CD8-positive, alpha-beta memory T cell (primary cell): Measurements from ENCODE around the gene CELF4. TPM values are rescaled to one million over a fixed set of nuclear protein-coding genes. Genes with fewer than 3 reads are reported as not detected.
A peak's percentile ranks its signal among the peaks of the same experiment; 100 is the strongest.

ENCODE experiments used
- CTCF ChIA-PET: fragments of 350-600 bp; sonication (Branson Sonifier 250); formaldehyde crosslinking; loops from one replicate; lab custom pipeline; 2021; ENCODE audit warnings: antibody characterized with exemption; lab: Charles Lee
- POLR2A ChIA-PET: fragments of 350-600 bp; sonication (Branson Sonifier 250); formaldehyde crosslinking; loops from one replicate; lab custom pipeline; 2021; ENCODE audit warnings: antibody characterized with exemption; lab: Charles Lee
- DNase-seq, 5 donors: peaks; one replicate each; pipeline versions ENCODE4 v3.0.0 to v3.0.0-alpha.2; 2020 to 2022; ENCODE audit warnings: mixed read lengths in 1 of 5
- H3K27ac ChIP-seq: one replicate; pipeline ENCODE4 v1.7.0; 2013; ENCODE audit warnings: low read depth, mild to moderate bottlenecking, low read length, moderate library complexity
- H3K27me3 ChIP-seq: 2 replicates; pipeline ENCODE4 v1.7.0; 2013; ENCODE audit warnings: low read length, mild to moderate bottlenecking; ENCODE audit not compliant: insufficient read depth, poor library complexity, severe bottlenecking
- H3K36me3 ChIP-seq: 2 replicates; pipeline ENCODE4 v1.7.0; 2013; ENCODE audit warnings: mild to moderate bottlenecking, low read length, moderate library complexity; ENCODE audit not compliant: insufficient read depth
- H3K4me1 ChIP-seq: 2 replicates; pipeline ENCODE4 v1.7.0; 2013; ENCODE audit warnings: mild to moderate bottlenecking, low read length, moderate library complexity; ENCODE audit not compliant: insufficient read depth
- H3K4me3 ChIP-seq: 2 replicates; pipeline ENCODE4 v1.7.0; 2013; ENCODE audit warnings: mild to moderate bottlenecking, low read length
- H3K9me3 ChIP-seq: 2 replicates; pipeline ENCODE4 v1.7.0; 2013; ENCODE audit warnings: mild to moderate bottlenecking, low read length
- H3K27ac Mint-ChIP-seq, 8 donors: one replicate each; pipeline ENCODE4 v1.8.0; 2020 to 2021; ENCODE audit warnings: mixed read lengths in 8 of 8, mild to moderate bottlenecking in 6 of 8, inconsistent platforms in 3 of 8, moderate library complexity in 3 of 8
- H3K27me3 Mint-ChIP-seq, 2 donors: one replicate each; pipeline ENCODE4 v1.8.0; 2020 to 2021; ENCODE audit warnings: mixed read lengths in 2 of 2, mild to moderate bottlenecking in 1 of 2, moderate library complexity in 1 of 2
- H3K36me3 Mint-ChIP-seq, 3 donors: one replicate each; pipeline ENCODE4 v1.8.0; 2020 to 2021; ENCODE audit warnings: mixed read lengths in 3 of 3, inconsistent platforms in 1 of 3, mild to moderate bottlenecking in 1 of 3
- H3K4me1 Mint-ChIP-seq, 3 donors: one replicate each; pipeline ENCODE4 v1.8.0; 2020 to 2021; ENCODE audit warnings: mixed read lengths in 3 of 3, inconsistent platforms in 1 of 3, mild to moderate bottlenecking in 1 of 3
- H3K4me3 Mint-ChIP-seq, 7 donors: one replicate each; pipeline ENCODE4 v1.8.0; 2020 to 2021; ENCODE audit warnings: mixed read lengths in 7 of 7, mild to moderate bottlenecking in 6 of 7, moderate library complexity in 4 of 7, inconsistent platforms in 2 of 7
- H3K9me3 Mint-ChIP-seq, 5 donors: one replicate each; pipeline ENCODE4 v1.8.0; 2020 to 2022; ENCODE audit warnings: mixed read lengths in 5 of 5, mild to moderate bottlenecking in 3 of 5, moderate library complexity in 2 of 5, inconsistent platforms in 1 of 5
- polyA plus RNA-seq: library from polyadenylated mRNA; unstranded; fragments of 300-500 nt; fragmentation: Illumina TruSeq; gene quantifications from one replicate; pipeline ENCODE4 v1.2.3, GENCODE V29; 2021
- total RNA-seq, 2 experiments: library from RNA; stranded (reverse); gene quantifications; one replicate each; pipeline ENCODE4 v1.2.3, GENCODE V29; 2021

CELF4 gene
- total and polyA plus RNA-seq, 3 experiments from 2014 or later = not detected

DNA sequence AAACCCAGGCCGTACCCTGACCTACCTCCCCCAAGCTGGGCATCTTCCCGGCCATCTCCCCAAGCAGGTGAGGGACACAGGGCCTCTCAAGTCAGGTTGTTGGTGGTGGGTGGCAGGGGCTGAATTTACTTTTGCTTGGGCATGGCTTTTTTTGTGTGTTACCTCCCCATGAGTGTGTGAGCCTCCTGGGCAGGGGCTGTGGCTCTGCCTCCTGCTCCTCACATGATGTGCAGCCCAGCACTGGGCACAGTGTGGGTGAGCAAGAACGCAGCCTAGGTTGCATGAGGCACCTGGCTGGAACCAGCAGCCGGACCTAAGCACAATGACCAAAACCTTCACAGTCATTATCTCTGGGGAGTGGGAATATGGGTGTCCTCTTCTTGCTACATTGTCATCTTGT, 22.3 kb downstream of the CELF4 start:
- no peak overlapping the region for H3K4me3 ChIP-seq
- no peaks in the 10 kb centered on the region for H3K36me3 ChIP-seq
- ChIA-PET POLR2A (no interaction called here), CTCF (no interaction called here)
- H3K9me3 ChIP-seq = no peaks in the 10 kb centered on the region
- H3K27ac ChIP-seq = no peak overlapping the region
- H3K36me3 Mint-ChIP-seq = no peaks in the 10 kb centered on the region
- H3K9me3 Mint-ChIP-seq = peaks cover 0 to 4% (median 0%) of the 10 kb centered on the region in 5 donors
- no peaks in the 10 kb centered on the region for H3K4me1 ChIP-seq
- H3K4me3 Mint-ChIP-seq = no peak overlapping the region
- H3K27ac Mint-ChIP-seq = no peak overlapping the region
- no peaks in the 10 kb centered on the region for H3K27me3 ChIP-seq
- H3K4me1 Mint-ChIP-seq = peaks cover 0 to 2% (median 0%) of the 10 kb centered on the region in 3 donors
- H3K27me3 Mint-ChIP-seq = peaks cover 24 to 25% of the 10 kb centered on the region in 2 donors
- DNase-seq = no peak

DNA sequence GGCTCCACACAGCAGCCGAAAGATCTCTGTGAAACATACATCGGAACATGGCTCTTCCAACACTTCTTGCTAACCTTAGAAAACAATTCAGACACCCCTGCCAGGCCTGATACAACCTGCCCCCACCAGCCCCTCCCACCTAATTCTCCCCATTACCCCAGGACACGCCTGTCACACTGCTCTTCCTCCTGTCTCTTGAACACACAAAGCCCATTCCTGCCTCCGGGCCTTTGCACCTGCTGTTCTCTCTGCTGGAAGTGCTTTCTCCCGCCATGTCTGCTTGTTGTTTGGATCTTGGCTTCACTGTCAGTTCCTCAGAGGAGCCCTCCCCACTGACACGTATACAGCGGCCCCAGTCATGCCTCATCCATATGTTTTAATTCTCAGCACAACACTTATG, 24.1 kb downstream of the CELF4 start:
- Mint-ChIP-seq H3K27ac (no peak overlapping the region), H3K27me3 (peaks cover 22 to 28% of the 10 kb centered on the region in 2 donors), H3K4me3 (no peak overlapping the region), H3K9me3 (peaks cover 0 to 2% (median 0%) of the 10 kb centered on the region in 5 donors), H3K4me1 (peaks cover 0 to 5% (median 0%) of the 10 kb centered on the region in 3 donors), H3K36me3 (no peaks in the 10 kb centered on the region)
- ChIA-PET CTCF (no interaction called here), POLR2A (no interaction called here)
- Histone ChIP-seq H3K27ac (no peak overlapping the region), H3K9me3 (no peaks in the 10 kb centered on the region), H3K36me3 (no peaks in the 10 kb centered on the region), H3K4me3 (no peak overlapping the region), H3K27me3 (no peaks in the 10 kb centered on the region), H3K4me1 (no peaks in the 10 kb centered on the region)
- DNase-seq = no peak

DNA sequence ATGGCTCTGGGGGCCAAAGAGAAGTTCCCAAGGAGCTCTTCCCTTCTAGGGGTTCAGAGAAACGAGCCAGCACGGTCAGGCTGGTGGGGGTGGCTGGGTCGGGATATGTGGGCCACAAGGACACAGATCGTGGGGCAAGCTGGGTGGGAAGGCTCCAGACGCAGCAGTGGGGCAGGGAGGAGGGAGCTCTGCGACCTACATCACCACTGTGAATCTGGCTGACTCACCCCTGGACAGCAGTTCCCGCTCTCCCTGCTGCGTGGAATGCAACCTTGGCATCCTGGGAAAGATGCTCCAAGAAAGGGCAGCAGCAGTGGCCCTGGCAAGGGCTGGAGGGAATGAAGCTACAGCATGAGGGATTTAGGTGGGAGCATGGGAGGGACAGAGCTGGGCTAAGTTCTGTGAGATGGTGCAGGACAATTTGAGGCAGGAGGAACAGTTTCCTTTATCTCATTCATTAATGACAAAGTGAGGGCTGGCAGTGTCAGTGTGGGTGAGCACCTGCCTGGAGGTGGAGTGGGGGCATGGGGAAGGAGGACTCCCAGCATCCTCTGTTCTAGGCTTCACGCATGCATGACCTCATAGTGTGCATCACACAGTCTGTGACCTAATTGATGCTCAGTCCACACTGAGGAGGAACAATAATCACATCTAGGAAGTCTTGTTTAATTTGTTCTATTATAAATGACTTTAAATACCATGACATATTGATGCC, 25.0 kb downstream of the CELF4 start:
- Mint-ChIP-seq H3K4me1 (peaks cover 0 to 5% (median 0%) of the 10 kb centered on the region in 3 donors), H3K27ac (no peak overlapping the region), H3K4me3 (no peak overlapping the region), H3K36me3 (no peaks in the 10 kb centered on the region), H3K9me3 (peaks cover 0 to 2% (median 0%) of the 10 kb centered on the region in 5 donors), H3K27me3 (peaks cover 22 to 28% of the 10 kb centered on the region in 2 donors)
- Histone ChIP-seq H3K27ac (no peak overlapping the region), H3K4me3 (no peak overlapping the region), H3K27me3 (no peaks in the 10 kb centered on the region), H3K4me1 (no peaks in the 10 kb centered on the region), H3K9me3 (no peaks in the 10 kb centered on the region), H3K36me3 (no peaks in the 10 kb centered on the region)
- POLR2A ChIA-PET = no interaction called here
- CTCF ChIA-PET = no interaction called here
- DNase-seq = no peak

DNA sequence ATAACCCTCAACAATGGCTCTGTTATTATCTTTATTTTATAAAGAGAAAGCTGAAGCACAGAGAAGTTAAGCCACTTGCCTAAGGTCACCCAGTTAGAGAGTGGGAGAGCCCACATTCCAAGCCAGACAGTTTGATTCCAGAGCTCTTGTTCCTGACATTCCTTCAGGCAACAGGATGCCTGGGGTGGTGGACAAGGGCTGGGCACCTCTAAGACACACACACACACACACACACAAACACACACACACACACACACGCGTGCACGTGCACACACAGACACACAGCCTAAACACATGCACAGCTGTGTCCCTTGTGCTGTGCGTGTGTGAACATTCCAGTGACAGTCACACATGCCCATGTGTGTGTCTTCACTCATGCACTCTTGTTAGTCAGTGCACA, 26.4 kb downstream of the CELF4 start:
- Histone ChIP-seq H3K27ac (no peak overlapping the region), H3K9me3 (no peaks in the 10 kb centered on the region), H3K4me1 (no peaks in the 10 kb centered on the region), H3K4me3 (no peak overlapping the region), H3K36me3 (no peaks in the 10 kb centered on the region), H3K27me3 (no peaks in the 10 kb centered on the region)
- DNase-seq = no peak
- ChIA-PET CTCF (no interaction called here), POLR2A (no interaction called here)
- H3K27me3 Mint-ChIP-seq = peaks cover 22 to 24% of the 10 kb centered on the region in 2 donors
- H3K4me1 Mint-ChIP-seq = peaks cover 0 to 5% (median 0%) of the 10 kb centered on the region in 3 donors
- H3K36me3 Mint-ChIP-seq = no peaks in the 10 kb centered on the region
- H3K27ac Mint-ChIP-seq = no peak overlapping the region
- H3K4me3 Mint-ChIP-seq = no peak overlapping the region
- H3K9me3 Mint-ChIP-seq = peaks cover 0 to 2% (median 0%) of the 10 kb centered on the region in 5 donors

DNA sequence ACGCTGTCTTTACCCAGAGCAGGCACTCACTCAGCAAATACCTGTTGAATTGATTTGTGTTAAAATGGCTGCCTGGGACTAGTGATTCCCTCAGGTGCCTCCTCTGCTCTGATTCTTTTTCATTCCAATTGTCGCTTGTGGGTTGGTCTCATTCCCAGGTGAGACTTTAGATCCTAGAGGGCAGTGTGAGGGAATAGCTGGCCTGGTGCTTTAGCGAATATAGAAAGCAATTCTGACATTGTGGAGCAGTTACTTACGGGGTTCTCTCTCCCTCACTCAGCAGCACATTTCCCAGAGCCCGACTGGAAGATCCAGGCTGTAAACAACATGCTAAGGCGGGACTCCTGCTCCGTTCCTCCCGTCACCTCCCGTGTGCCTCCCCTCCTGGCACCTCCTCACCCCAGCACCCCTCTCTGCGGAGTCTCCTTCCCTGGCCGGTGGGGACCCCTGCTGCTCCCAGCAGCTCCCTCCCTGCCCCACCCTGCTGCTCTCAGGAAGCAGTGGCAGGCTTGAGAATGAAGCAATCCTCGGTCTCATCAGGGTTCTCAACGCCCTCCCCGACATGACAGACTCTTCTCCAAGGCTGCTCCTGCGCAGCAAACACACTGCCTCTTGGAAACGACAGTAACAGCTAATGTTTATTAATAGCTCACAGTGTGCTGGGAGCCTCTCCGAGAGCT, 26.9 kb downstream of the CELF4 start:
- no peaks in the 10 kb centered on the region for H3K36me3 Mint-ChIP-seq
- H3K27me3 ChIP-seq = no peaks in the 10 kb centered on the region
- peaks cover 0 to 2% (median 0%) of the 10 kb centered on the region in 5 donors for H3K9me3 Mint-ChIP-seq
- H3K36me3 ChIP-seq = no peaks in the 10 kb centered on the region
- H3K4me1 ChIP-seq = no peaks in the 10 kb centered on the region
- no peak overlapping the region for H3K4me3 ChIP-seq
- POLR2A ChIA-PET = no interaction called here
- peak overlapping the region in 1 of 8 donors; percentile 29 for H3K27ac Mint-ChIP-seq
- peaks cover 0 to 5% (median 0%) of the 10 kb centered on the region in 3 donors for H3K4me1 Mint-ChIP-seq
- DNase-seq = no peak
- CTCF ChIA-PET = no interaction called here
- H3K9me3 ChIP-seq = no peaks in the 10 kb centered on the region
- peaks cover 20 to 23% of the 10 kb centered on the region in 2 donors for H3K27me3 Mint-ChIP-seq
- H3K4me3 Mint-ChIP-seq = no peak overlapping the region
- no peak overlapping the region for H3K27ac ChIP-seq

DNA sequence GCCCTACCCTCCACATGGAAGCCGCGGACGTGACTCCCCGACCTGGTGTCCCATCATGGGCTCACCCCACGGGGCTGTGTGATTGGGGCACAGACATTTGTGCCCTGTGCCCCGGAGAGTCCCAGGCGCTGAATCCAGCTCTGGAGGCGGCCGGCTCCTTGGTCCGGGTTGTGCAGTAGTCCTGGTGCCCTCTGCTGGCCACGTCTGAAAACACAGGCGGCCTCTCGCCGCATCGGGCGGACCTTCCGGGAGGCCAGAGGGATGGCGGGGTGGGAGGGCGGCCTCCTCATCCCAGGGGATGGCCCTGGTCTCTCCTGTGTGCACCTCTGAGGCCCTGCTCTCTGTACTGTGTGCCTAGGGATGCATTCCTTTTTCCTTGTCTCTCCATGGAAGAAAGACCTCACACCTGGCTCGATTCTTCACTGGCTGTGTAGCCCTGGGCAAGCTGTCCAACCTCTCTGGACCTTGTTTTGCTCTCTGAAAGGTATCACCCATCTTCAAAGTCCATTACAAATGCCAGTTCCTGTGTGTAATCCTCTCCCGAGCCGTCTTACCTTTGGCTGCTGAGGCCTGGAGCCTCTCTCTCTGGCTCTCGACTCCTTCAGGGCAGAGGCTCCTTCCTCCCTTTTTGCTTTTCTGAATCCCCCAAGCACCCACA, 27.6 kb downstream of the CELF4 start:
- H3K9me3 ChIP-seq = no peaks in the 10 kb centered on the region
- no peaks in the 10 kb centered on the region for H3K36me3 Mint-ChIP-seq
- peaks cover 0 to 2% (median 0%) of the 10 kb centered on the region in 5 donors for H3K9me3 Mint-ChIP-seq
- no peak overlapping the region for H3K4me3 ChIP-seq
- H3K27ac Mint-ChIP-seq = peak overlapping the region in 1 of 8 donors; percentile 29
- H3K4me1 Mint-ChIP-seq = peaks cover 0 to 5% (median 0%) of the 10 kb centered on the region in 3 donors
- H3K27me3 Mint-ChIP-seq = peaks cover 20 to 23% of the 10 kb centered on the region in 2 donors
- H3K4me1 ChIP-seq = no peaks in the 10 kb centered on the region
- CTCF ChIA-PET = no interaction called here
- H3K27me3 ChIP-seq = no peaks in the 10 kb centered on the region
- POLR2A ChIA-PET = no interaction called here
- H3K36me3 ChIP-seq = no peaks in the 10 kb centered on the region
- no peak overlapping the region for H3K4me3 Mint-ChIP-seq
- no peak overlapping the region for H3K27ac ChIP-seq
- no peak for DNase-seq

DNA sequence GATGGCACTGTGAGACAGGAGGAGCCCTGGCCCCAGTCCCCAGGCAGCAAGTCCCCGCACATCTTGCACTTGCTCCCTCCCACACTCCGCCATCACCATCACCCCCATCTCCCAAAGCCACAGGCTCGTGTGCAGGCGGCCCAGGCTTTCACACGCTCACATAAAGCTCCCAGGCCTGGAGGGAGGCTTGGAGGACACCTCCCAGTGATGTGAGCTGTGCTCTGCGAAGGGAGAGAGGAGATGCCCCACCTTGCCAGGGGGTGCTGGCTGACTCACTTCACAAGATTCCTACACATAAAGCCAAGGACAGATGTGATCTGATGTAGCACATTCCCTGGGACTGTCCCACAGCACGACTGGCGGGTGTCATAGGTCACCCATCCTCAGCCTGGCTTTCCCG, 28.9 kb downstream of the CELF4 start:
- Histone ChIP-seq H3K36me3 (no peaks in the 10 kb centered on the region), H3K27me3 (no peaks in the 10 kb centered on the region), H3K27ac (no peak overlapping the region), H3K4me1 (no peaks in the 10 kb centered on the region), H3K9me3 (no peaks in the 10 kb centered on the region), H3K4me3 (no peak overlapping the region)
- CTCF ChIA-PET = no interaction called here
- Mint-ChIP-seq H3K4me3 (no peak overlapping the region), H3K36me3 (no peaks in the 10 kb centered on the region), H3K27ac (no peak overlapping the region), H3K27me3 (peaks cover 16 to 23% of the 10 kb centered on the region in 2 donors), H3K4me1 (peaks cover 0 to 5% (median 0%) of the 10 kb centered on the region in 3 donors), H3K9me3 (peaks cover 0 to 2% (median 0%) of the 10 kb centered on the region in 5 donors)
- POLR2A ChIA-PET = no interaction called here
- DNase-seq = no peak

DNA sequence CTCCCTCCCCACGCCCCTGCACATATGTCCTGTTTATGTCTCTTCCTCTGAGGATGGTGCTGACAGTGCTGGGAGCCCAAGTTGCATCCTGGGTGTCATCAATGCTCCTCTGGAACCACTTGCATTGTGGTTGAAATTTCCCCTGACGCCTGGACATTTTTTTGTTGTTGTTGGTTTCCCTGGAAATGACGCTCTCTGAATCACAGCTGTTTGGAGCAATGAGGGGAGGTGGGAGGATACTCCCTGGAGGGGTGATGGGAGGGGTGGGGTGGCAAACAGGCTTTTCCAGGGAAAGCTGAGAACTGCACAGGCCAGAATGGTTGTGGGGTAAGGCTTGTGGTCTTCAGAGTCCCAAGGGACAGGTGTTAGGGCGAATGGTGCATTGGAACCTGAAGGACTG, 29.6 kb downstream of the CELF4 start:
- Histone ChIP-seq H3K27me3 (no peaks in the 10 kb centered on the region), H3K4me1 (no peaks in the 10 kb centered on the region), H3K36me3 (no peaks in the 10 kb centered on the region), H3K27ac (no peak overlapping the region), H3K4me3 (no peak overlapping the region), H3K9me3 (no peaks in the 10 kb centered on the region)
- POLR2A ChIA-PET = no interaction called here
- Mint-ChIP-seq H3K27me3 (peaks cover 14 to 20% of the 10 kb centered on the region in 2 donors), H3K9me3 (peaks cover 0 to 2% (median 0%) of the 10 kb centered on the region in 5 donors), H3K27ac (peak overlapping the region in 1 of 8 donors; percentile 74), H3K36me3 (no peaks in the 10 kb centered on the region), H3K4me1 (peaks cover 0 to 5% (median 0%) of the 10 kb centered on the region in 3 donors), H3K4me3 (no peak overlapping the region)
- no peak for DNase-seq
- CTCF ChIA-PET = no interaction called here
